HEK293 (cell line): ENCODE data around the gene ADH4.

Experiments used
- CTCF ChIA-PET: fragments of 350-600 bp; formaldehyde crosslinking; extraction: SDS; loops from one replicate; lab custom pipeline; 2021; ENCODE audit warnings: antibody characterized with exemption; lab: Yijun Ruan, JAX
- POLR2A ChIA-PET: fragments of 300-600 bp; formaldehyde crosslinking; extraction: SDS; loops from one replicate; lab custom pipeline; 2020; ENCODE audit warnings: antibody characterized with exemption, inconsistent platforms; lab: Yijun Ruan, JAX
- H3K27ac ChIP-seq: fragments of 200-500 bp; sonication (Bioruptor generic); 2 replicates; pipeline ENCODE4 v1.5.1; 2014; ENCODE audit warnings: low read depth, low read length, control low read depth, inconsistent platforms; ENCODE audit errors: extremely low read depth
- H3K36me3 ChIP-seq, 2 experiments: fragments of 200-500 bp in 1 of 2; sonication (Bioruptor generic) in 1 of 2; 1 replicate in 1 of 2; 2 replicates in 1 of 2; pipeline ENCODE4 v1.5.1; 2014 to 2017; ENCODE audit warnings: inconsistent platforms in 2 of 2, low read length in 2 of 2; ENCODE audit not compliant: control insufficient read depth in 2 of 2, insufficient read depth in 1 of 2
- H3K4me1 ChIP-seq: fragments of 200-500 bp; sonication (Bioruptor generic); 2 replicates; pipeline ENCODE4 v1.5.1; 2014; ENCODE audit warnings: mild to moderate bottlenecking, low read length, inconsistent platforms; ENCODE audit not compliant: control insufficient read depth, insufficient read depth
- H3K4me3 ChIP-seq: 2 replicates; pipeline ENCODE4 v1.5.1; 2011; ENCODE audit warnings: low read depth, mild to moderate bottlenecking, control low read depth, low read length, moderate library complexity
- H3K9me3 ChIP-seq: fragments of 200-500 bp; sonication (Bioruptor generic); 2 replicates; pipeline ENCODE4 v1.5.1; 2014; ENCODE audit warnings: low read depth, low read length, inconsistent platforms; ENCODE audit not compliant: control insufficient read depth, insufficient read depth
- SCRT1 ChIP-seq: fragments of 450-650 bp; formaldehyde crosslinking; IDR thresholded peaks from 2 replicates; pipeline ENCODE4 v1.5.1; 2016; ENCODE audit warnings: missing biosample characterization, missing genetic modification characterization, borderline replicate concordance
- TCF7L2 ChIP-seq: IDR thresholded peaks from 2 replicates; pipeline ENCODE4 v1.6.1; 2011; ENCODE audit warnings: low read depth, mild to moderate bottlenecking, inconsistent platforms, low read length, moderate library complexity, borderline replicate concordance
- ZBTB1 ChIP-seq: fragments of 450-650 bp; formaldehyde crosslinking; IDR thresholded peaks from 2 replicates; pipeline ENCODE4 v1.5.1; 2016; ENCODE audit warnings: missing biosample characterization, missing genetic modification characterization
- ZBTB44 ChIP-seq: fragments of 450-650 bp; IDR thresholded peaks from 2 replicates; pipeline ENCODE4 v1.5.1; 2018; ENCODE audit warnings: missing biosample characterization, mild to moderate bottlenecking, missing genetic modification characterization
- ZBTB8A ChIP-seq: fragments of 450-650 bp; formaldehyde crosslinking; IDR thresholded peaks from 2 replicates; pipeline ENCODE4 v1.5.1; 2016; ENCODE audit warnings: missing biosample characterization, missing genetic modification characterization
- ZFHX2 ChIP-seq: fragments of 450-650 bp; formaldehyde crosslinking; conservative IDR thresholded peaks from 2 replicates; pipeline ENCODE4 v1.5.1; 2016; ENCODE audit warnings: missing biosample characterization, missing genetic modification characterization
- ZFP41 ChIP-seq: fragments of 450-650 bp; formaldehyde crosslinking; IDR thresholded peaks from 2 replicates; pipeline ENCODE4 v1.5.1; 2016; ENCODE audit warnings: missing biosample characterization, missing genetic modification characterization, borderline replicate concordance
- ZNF140 ChIP-seq: fragments of 450-650 bp; formaldehyde crosslinking; IDR thresholded peaks from 2 replicates; pipeline ENCODE4 v1.5.1; 2016; ENCODE audit warnings: missing biosample characterization, missing genetic modification characterization
- ZNF23 ChIP-seq: fragments of 450-650 bp; formaldehyde crosslinking; IDR thresholded peaks from 2 replicates; pipeline ENCODE4 v1.5.1; 2016; ENCODE audit warnings: missing biosample characterization, missing genetic modification characterization, borderline replicate concordance
- ZNF274 ChIP-seq, 2 experiments: fragments of 200-500 bp in 1 of 2; fragments of 450-650 bp in 1 of 2; sonication (Bioruptor generic) in 1 of 2; formaldehyde crosslinking in 1 of 2; IDR thresholded peaks; 2 replicates each; pipeline versions ENCODE4 v1.5.1 to v1.6.1; 2014 to 2016; ENCODE audit warnings: borderline replicate concordance in 1 of 2, inconsistent platforms in 1 of 2, low read length in 1 of 2, missing biosample characterization in 1 of 2, missing genetic modification characterization in 1 of 2
- ZNF366 ChIP-seq: fragments of 450-650 bp; formaldehyde crosslinking; conservative IDR thresholded peaks from 2 replicates; pipeline ENCODE4 v1.5.1; 2016; ENCODE audit warnings: missing biosample characterization, missing genetic modification characterization
- ZNF37A ChIP-seq: fragments of 450-650 bp; IDR thresholded peaks from 2 replicates; pipeline ENCODE4 v1.5.1; 2018; ENCODE audit warnings: missing biosample characterization, missing genetic modification characterization
- ZNF394 ChIP-seq: fragments of 450-650 bp; formaldehyde crosslinking; IDR thresholded peaks from 2 replicates; pipeline ENCODE4 v1.5.1; 2016; ENCODE audit warnings: missing biosample characterization, missing genetic modification characterization, mild to moderate bottlenecking, moderate library complexity, borderline replicate concordance
- ZNF488 ChIP-seq: fragments of 450-650 bp; formaldehyde crosslinking; IDR thresholded peaks from 2 replicates; pipeline ENCODE4 v1.5.1; 2016; ENCODE audit warnings: missing biosample characterization, missing genetic modification characterization
- ZNF518A ChIP-seq: fragments of 450-650 bp; formaldehyde crosslinking; conservative IDR thresholded peaks from 2 replicates; pipeline ENCODE4 v1.5.1; 2016; ENCODE audit warnings: low read depth, missing biosample characterization, missing genetic modification characterization
- ZNF555 ChIP-seq: fragments of 450-650 bp; formaldehyde crosslinking; conservative IDR thresholded peaks from 2 replicates; pipeline ENCODE4 v1.5.1; 2017; ENCODE audit warnings: missing biosample characterization, mild to moderate bottlenecking, missing genetic modification characterization, inconsistent platforms
- ZNF596 ChIP-seq: fragments of 450-650 bp; IDR thresholded peaks from 2 replicates; pipeline ENCODE4 v1.5.0; 2018; ENCODE audit warnings: missing biosample characterization, mild to moderate bottlenecking, missing genetic modification characterization, moderate library complexity
- ZNF621 ChIP-seq: fragments of 450-650 bp; formaldehyde crosslinking; IDR thresholded peaks from 2 replicates; pipeline ENCODE4 v1.5.1; 2017; ENCODE audit warnings: missing biosample characterization, missing genetic modification characterization
- ZNF654 ChIP-seq: fragments of 450-650 bp; formaldehyde crosslinking; IDR thresholded peaks from 2 replicates; pipeline ENCODE4 v1.5.1; 2016; ENCODE audit warnings: low read depth, missing biosample characterization, missing genetic modification characterization
- ZXDB ChIP-seq: fragments of 450-650 bp; formaldehyde crosslinking; IDR thresholded peaks from 2 replicates; pipeline ENCODE4 v1.5.1; 2016; ENCODE audit warnings: missing biosample characterization, missing genetic modification characterization

The ADH4 gene

GRCh38 chr4:99179626-99180025, 35.5 kb upstream of the ADH4 start (continued):
- TF ChIP-seq ZNF518A (tag by site-specific recombination) (no peak), TCF7L2 (no peak), ZBTB8A (tag by site-specific recombination) (no peak)

- H3K9me3 ChIP-seq = no peaks in the 10 kb centered on the region
- TF ChIP-seq ZBTB44 (no peak), TCF7L2 (no peak), ZFP41 (no peak), ZNF23 (tag by site-specific recombination) (no peak), ZNF394 (no peak), ZFHX2 (tag by site-specific recombination) (no peak), ZNF621 (tag by site-specific recombination) (no peak), ZNF596 (no peak), ZNF518A (tag by site-specific recombination) (no peak), ZNF654 (tag by site-specific recombination) (no peak), ZNF274 (IDR thresholded peaks at IDR 0.05; ENCODE audit: low read length) (no peak), ZNF274 (tag by site-specific recombination; IDR thresholded peaks at IDR 0.05; ENCODE audit: borderline replicate concordance) (no peak), SCRT1 (no peak), ZXDB (tag by site-specific recombination) (no peak), ZNF140 (tag by site-specific recombination) (no peak), ZNF37A (tag by site-specific recombination) (no peak), ZNF555 (tag by site-specific recombination) (no peak), ZBTB1 (tag by site-specific recombination) (no peak), ZNF366 (tag by site-specific recombination) (no peak), ZNF488 (tag by site-specific recombination) (no peak)
- TF ChIP-seq, all 188 proteins: peak for 0
- Histone ChIP-seq H3K4me3 (no peak overlapping the region), H3K27ac (no peak overlapping the region), H3K36me3 (no peaks in the 10 kb centered on the region), H3K4me1 (no peaks in the 10 kb centered on the region)
- ChIA-PET POLR2A (no interaction called here), CTCF (no interaction called here)
Measured at GRCh38 chr4:99179178-99179577, 35.1 kb upstream of the ADH4 start.
